KOPT-K1 (cell line): ENCODE data around the gene DPF1.
A peak's percentile ranks its signal among the peaks of the same experiment; 100 is the strongest.
"Not testable (repeated sequence)": the region's sequence is repeated elsewhere in the genome, so short reads cannot be mapped to it uniquely, and the experiment has no call there.

Experiments used
- H3K27ac ChIP-seq: fragments of 200-600 bp; sonication (generic); 2 replicates; pipeline ENCODE4 v1.5.1; 2016; ENCODE audit warnings: antibody characterized with exemption, mild to moderate bottlenecking, low read depth, low read length; ENCODE audit not compliant: poor library complexity, severe bottlenecking
- H3K36me3 ChIP-seq: fragments of 200-600 bp; sonication (generic); 2 replicates; pipeline ENCODE4 v1.5.1; 2017; ENCODE audit warnings: antibody characterized with exemption, mild to moderate bottlenecking, low read length, moderate library complexity; ENCODE audit not compliant: insufficient read depth
- H3K9me3 ChIP-seq: fragments of 200-600 bp; sonication (generic); 2 replicates; pipeline ENCODE4 v1.5.1; 2017; ENCODE audit warnings: antibody characterized with exemption, low read length, mild to moderate bottlenecking; ENCODE audit not compliant: insufficient read depth, poor library complexity, severe bottlenecking

Gene DPF1

DNA sequence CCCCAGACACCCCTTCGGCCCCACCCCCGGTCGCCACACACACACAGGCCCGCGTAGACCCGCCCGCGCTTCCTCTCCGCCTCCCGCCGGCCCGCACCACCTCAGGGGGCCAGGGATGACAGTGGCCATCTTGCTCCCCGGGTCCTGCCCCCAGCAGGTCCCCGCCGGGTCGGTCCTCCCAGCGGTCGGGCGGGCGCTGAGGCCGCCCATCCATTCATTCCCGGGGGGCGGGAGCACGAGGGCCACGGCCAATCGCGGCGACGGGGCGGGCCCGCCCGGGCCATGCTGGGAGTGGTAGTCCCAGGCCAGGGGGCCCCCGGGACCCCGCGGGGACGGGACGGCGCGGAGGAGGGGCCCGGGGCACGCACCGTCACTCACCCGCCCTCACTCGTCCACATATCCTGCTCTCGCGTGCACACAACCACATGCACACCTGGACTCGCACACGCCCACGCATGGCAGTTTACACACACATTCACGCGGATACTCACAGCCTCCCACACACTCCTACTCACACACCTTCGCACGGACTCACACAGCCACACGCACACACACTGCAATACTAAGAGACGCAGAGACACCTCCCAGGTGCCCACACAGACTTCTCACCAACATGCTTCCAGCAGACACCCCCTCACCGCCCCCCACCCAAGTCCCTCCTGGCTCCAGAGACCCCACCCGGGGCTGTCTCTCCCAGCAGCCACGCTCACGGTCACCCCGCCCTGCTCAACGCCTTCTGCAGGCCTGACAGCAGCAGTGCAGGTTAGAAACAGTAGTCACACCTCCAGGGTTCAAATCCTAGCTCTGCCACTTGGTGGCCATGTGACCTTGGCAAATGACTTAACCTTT, at the start of gene DPF1:
TSS of gene DPF1 (minus strand) at position 209 of the 849 bp plus-strand sequence. CDS start at position 129, 80 bp downstream.
- Histone ChIP-seq H3K9me3 (no peaks in the 10 kb centered on the region), H3K36me3 (no peaks in the 10 kb centered on the region), H3K27ac (no peak within 1 kb of the TSS)

DNA sequence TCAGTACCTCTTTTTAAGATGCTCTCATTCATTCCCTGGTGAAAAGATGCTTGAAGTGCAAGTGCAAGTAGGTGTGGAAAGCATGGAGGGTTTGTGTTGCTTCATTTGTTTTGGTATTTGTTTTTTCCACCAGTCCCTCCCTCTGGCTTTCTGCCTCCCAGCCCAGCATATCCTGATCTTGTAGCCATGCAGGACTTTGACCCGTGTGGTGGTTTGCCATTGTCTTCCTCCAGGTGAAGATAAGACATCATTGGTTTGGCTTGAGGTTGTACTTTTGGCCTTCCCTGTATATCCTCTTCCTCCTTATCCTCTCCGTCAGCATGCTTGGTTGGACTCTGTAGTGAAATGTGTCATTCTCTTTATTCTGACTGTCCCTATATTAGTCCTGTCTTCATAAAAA, 49.5 kb upstream of the DPF1 start:
- Histone ChIP-seq H3K27ac (no peak overlapping the region), H3K36me3 (no peaks in the 10 kb centered on the region), H3K9me3 (no peaks in the 10 kb centered on the region)

DNA sequence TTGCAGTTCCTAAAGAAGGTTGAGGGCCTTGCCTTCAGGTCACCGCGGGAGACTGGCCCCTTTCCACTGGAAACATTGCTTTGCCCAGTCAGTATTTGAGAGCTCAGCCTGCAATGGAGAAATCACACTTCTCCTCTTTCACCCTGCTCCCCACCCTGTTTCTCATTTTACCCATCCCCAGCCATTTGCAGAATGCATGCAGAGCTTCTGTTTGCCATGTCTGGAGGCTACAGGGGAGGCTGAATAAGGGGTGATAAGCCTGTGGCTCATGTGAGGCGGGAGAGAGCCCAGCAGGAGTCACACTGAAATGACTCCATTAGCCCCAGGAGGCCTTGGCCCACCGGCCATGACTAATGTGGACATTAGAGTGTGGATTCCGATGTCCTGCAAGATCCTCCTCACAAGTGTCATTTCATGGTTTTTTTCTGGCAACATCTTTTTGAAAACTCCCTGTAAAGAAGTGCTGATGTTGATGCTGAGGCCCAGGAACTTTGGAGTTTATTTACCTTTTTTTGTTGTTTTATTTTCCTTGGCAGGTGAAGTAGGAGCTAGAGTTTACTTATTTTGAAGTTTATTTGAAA, 46.7 kb upstream of the DPF1 start:
- Histone ChIP-seq H3K36me3 (no peaks in the 10 kb centered on the region), H3K9me3 (no peaks in the 10 kb centered on the region), H3K27ac (no peak overlapping the region)

DNA sequence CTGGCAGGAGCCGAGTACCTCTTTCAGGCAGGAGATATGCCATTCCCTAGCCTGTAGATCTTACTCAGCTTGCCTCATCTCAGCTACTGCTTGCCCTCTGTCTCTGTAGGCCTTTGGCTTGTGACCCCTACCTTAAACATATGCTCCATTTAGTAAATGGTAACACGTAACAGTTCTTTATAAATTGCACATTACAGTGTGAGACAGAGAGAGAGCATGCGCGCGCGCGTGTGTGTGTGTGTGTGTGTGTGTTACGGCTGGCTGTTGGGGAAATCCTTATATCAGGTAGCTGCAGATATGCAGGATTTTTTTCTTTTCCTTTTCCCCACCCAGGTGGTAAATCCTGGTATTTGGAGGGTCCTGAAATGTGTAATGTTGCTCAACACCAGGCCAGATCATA, 44.5 kb upstream of the DPF1 start:
- Histone ChIP-seq H3K36me3 (no peaks in the 10 kb centered on the region), H3K9me3 (no peaks in the 10 kb centered on the region), H3K27ac (no peak overlapping the region)

DNA sequence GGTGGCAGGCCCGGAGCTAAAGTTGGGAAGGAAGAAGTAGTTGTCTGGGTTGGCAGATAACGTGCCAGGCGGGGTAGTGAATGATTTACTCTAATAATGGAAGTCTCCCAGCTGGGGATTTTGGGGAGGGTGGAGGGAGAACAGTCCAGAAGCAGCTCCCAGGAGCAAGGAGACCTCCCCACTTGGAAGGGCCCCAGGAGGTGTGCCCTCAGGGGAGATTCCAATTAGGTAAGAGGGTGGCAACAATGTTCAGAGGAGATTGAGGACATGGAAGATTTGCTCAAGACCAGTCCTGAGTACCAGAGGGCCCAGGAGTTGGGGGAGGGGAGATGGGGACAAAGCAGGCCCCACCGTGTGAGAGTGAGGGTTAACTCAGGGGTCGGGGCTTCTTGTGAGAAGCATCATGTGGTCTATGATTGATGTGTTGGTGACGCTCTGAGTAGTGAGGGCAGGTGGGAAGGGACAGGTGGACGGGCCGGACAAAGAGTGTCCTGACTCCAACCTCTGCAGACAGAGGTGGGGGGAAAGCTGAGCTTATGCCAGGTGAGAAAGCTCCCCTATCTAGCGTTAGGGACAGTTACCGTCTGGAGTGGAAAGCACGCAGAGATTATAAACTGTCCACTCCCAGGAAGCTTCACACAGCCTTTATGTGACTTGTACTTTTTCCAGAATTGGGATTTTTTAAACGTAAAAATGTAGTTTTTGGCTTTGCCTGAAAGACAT, 43.9 kb upstream of the DPF1 start:
- H3K36me3 ChIP-seq: no peaks in the 10 kb centered on the region
- no peaks in the 10 kb centered on the region for H3K9me3 ChIP-seq
- no peak overlapping the region for H3K27ac ChIP-seq

DNA sequence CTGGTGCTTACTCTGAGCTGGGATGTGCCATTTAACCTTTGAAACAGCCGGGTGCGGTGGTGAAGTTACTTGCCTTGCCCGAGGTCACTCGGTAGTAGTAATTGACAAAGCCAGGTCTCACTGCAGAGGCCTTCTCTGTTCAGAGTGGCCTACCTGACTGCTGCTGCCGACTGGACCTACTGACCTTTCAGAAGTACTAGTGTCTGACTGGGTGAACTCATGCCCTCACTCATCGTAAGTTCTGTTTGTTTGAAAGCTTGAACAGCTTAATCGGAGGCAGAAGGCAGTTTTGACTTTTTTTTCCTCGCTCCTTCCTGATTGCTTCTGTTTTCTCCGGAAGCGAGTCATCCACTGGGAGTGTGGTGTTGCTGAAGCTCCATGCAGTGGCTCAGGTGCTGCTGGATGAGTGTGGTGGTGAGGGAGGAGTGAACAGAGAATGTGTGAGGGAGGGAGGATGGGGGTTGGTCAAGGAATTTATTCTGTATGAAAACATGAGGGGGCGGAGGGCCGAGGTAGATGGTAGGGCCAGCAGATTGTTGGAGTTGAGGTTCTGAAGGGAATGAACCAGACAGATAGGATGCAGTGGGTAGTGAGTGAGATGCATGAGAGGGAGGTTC, 43.1 kb upstream of the DPF1 start:
- H3K9me3 ChIP-seq: no peaks in the 10 kb centered on the region
- no peaks in the 10 kb centered on the region for H3K36me3 ChIP-seq
- no peak overlapping the region for H3K27ac ChIP-seq

DNA sequence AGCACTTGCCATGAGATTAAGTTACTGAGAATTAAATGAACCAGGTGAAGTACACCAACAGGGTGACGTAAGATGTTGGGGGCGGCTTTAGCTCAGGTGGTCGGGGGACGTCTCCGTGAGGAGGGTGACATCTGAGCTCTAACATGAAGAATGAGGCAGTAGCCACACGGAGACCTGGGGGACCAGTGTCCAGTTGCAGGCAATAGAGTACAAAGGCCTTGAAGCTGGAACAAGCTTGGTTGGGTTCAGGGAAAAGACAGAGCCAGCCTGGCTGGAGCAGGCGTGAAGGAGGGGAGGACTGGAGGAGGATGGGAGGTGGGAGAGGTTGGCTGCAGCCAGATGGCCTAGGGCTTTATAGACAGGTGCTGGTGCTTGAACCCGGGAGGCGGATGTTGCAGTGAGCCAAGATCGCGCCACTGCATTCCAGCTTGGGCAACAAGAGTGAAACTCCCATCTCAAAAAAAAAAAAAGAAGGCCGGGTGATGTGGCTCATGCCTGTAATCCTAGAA, 42.0 kb upstream of the DPF1 start:
- Histone ChIP-seq H3K27ac (peak overlapping the region; percentile 55), H3K9me3 (no peaks in the 10 kb centered on the region), H3K36me3 (no peaks in the 10 kb centered on the region)

DNA sequence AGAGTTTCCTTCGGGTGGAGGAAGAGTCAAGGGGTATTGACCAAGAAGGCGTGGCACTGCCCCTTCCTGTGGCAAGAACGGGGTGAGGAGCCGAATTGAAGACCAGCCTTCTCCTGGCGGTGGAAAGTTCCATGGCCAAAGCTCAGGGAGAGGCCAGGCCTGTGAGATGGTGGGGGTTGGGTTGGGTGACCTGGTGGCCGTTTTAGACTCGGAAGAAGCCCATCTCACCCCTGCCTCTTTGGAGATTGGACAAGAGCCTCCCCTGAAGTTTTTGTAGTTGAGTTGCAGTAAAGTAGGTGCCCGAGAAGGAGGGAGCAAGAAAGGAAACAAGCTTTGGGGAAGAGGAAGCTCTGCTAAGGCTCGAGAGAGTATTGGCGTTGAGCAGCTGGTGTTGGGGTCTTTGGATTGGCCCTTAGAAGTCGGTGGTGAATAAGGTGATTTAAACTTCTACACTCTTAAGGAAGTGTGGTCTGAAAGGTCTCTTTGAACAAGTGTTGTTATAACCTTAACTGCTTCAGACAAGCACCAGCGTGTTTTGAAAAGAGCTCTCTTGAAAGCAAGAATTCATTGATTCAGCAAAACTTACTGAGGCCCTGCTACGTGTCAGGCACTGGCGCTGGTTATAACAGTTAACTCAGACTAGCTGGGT, 41.3 kb upstream of the DPF1 start:
- no peaks in the 10 kb centered on the region for H3K9me3 ChIP-seq
- H3K36me3 ChIP-seq: no peaks in the 10 kb centered on the region
- H3K27ac ChIP-seq: peak overlapping the region; percentile 55

DNA sequence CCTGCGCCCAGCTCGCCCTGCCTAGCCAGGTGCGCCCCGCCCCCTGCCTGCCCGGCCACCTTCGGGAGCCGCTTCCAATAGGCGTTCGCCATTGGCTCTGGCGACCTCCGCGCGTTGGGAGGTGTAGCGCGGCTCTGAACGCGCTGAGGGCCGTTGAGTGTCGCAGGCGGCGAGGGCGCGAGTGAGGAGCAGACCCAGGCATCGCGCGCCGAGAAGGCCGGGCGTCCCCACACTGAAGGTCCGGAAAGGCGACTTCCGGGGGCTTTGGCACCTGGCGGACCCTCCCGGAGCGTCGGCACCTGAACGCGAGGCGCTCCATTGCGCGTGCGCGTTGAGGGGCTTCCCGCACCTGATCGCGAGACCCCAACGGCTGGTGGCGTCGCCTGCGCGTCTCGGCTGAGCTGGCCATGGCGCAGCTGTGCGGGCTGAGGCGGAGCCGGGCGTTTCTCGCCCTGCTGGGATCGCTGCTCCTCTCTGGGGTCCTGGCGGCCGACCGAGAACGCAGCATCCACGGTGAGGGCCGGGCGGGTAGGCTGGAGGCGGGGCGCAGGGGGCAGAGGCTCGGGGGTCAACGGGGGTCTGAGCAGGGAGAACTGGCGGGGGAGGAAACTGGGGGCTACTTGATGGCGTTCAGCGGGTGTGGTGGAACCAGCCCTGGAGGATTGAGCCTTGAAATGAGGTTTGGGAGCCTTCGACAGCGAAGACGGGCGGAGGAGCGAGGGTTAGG, 40.6 kb upstream of the DPF1 start, which contains the start of gene SPINT2:
TSS of gene SPINT2 (plus strand) at position 88 of the 727 bp plus-strand sequence. CDS start at position 408, 320 bp downstream.
- H3K9me3 ChIP-seq: no peaks in the 10 kb centered on the region
- no peaks in the 10 kb centered on the region for H3K36me3 ChIP-seq
- peak within 1 kb of the TSS; percentile 16 for H3K27ac ChIP-seq

DNA sequence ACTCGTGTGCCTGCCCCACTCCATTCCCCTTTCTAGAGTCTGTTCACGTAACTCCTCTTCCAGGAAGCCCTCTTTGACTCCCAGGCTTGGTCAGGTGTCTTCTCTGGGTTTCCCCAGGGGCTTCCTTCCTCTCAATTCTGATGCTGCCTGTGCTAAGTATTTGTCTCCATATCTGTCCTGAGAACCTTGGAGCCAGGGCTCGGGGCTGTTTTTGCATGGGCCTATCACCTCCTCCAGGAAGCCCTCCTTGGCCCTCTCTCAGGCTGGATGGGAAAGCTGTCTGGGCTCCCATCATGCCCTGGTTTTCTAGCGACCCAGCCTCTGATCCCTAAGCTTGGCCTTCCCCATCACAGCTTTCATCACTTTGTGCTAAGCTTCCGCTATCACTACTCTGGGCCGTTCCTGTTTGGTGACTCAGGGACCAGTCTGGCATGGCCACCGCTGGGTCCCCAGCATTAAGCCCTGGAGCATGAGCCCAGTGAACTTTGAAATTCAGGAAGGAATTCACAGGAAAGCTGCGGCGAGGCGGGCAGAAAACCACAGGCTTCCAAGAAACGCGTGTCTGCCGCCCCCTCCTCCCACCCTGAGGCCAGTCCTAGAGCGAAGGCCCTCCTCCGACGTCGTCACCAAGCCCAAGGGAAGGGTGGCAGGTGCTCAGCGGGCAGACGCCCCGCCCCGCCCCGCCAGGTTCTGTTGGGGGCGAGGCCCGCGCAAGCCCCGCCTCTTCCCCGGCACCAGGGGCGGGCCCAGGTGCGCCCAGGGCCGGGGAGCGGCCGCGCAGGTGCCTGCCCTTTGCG, 39.9 kb upstream of the DPF1 start:
- Histone ChIP-seq H3K36me3 (no peaks in the 10 kb centered on the region), H3K27ac (no peak overlapping the region), H3K9me3 (no peaks in the 10 kb centered on the region)

DNA sequence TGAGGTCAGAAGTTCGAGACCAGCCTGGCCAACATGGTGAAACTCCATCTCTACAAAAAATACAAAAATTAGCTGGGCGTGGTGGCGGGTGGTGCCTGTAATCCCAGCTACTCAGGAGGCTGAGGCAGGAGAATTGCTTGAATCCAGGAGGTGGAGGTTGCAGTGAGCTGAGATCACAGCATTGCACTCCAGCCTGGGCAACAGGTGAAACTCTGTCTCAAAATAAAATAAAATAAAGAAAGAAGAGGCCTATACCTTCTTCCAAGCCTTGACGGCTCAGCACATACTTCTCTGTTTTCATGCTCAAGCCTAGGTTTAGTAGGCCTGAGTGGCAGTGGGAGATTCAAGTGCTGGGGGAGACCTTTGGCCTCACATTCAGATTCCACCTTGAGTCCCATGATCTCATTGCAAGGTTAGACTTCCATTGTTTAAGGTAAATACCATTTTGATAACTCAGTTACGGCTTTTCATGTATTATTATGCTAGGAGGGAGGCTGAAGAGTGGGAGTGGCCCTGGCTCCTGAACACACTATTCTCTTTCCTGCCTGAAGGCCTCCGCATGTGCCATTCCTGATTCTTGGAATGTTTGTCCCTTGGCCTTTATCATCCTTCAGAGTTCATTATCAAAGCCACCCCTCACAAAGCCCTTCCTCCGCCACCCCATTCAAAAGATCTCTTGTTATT, 38.7 kb upstream of the DPF1 start:
- Histone ChIP-seq H3K27ac (no peak overlapping the region), H3K9me3 (no peaks in the 10 kb centered on the region), H3K36me3 (no peaks in the 10 kb centered on the region)

DNA sequence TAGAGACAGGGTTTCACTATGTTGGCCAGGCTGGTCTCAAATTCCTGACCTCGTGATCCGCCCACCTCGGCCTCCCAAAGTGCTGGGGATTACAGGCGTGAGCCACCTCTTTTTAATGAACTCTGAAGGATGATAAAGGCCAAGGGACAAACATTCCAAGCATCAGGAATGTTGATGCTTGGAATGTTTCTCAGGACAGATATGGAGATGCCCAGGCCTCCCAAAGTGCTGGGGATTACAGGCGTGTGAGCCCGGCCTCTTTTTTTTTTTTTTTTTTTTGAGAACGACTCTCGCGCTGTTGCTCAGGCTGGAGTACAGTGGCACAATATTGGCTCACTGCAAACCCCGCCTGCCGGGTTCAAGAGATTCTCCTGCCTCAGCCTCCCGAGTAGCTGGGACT, 37.9 kb upstream of the DPF1 start:
- H3K27ac ChIP-seq, H3K36me3 ChIP-seq, H3K9me3 ChIP-seq: not testable (repeated sequence)

DNA sequence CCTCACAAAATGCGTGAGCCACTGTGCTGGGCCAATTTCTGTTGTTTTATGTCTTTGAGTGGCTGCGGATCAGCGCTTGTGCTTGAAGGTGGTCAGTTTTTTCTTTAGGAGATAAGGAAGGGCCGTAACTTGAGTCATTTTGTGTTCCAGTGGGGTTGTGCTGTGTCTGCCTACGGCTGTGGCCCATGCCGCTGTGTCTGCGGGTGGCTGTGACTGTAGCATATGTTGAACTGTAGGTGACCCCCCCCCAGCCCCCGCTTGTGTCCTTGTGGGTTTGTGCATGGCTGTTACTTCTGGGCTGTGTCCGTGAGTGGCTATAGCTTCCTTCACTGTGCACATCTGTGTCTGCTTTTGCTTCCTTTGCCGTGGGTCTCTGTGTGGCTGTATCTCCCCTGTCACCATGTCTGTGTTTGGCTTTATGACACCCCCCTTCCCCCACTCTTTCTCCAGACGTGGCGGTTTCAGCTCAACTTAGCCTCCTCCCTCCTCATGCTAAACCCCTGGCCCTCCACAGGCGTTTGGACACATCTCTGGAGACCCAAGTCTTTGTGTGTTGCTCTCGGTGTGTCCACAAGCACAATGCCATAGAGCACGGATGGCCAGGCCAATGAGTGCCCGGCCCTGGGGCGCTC, 31.5 kb upstream of the DPF1 start:
- Histone ChIP-seq H3K36me3 (no peaks in the 10 kb centered on the region), H3K9me3 (no peaks in the 10 kb centered on the region), H3K27ac (no peak overlapping the region)
